ENCODE measurements around the gene AFG1L.

- TF ChIP-seq CTCF (conservative IDR thresholded peaks at IDR 0.05) (no peak), ZFX (IDR thresholded peaks at IDR 0.05) (no peak)
Measured at GRCh38 chr6:108253241-108253640, 41.6 kb upstream of the AFG1L start.

Measured in C4-2B (cell line).